GM12878 (cell line): ENCODE measurements around the gene FOXO3. TPM values are rescaled to one million over a fixed set of nuclear protein-coding genes. Genes with fewer than 3 reads are reported as not detected.

Source experiments
- ATAC-seq: fragments of 200-7000 bp; cut with Tn5 transposase; 3 replicates; pipeline ENCODE4 v1.9.1; 2020; ENCODE audit warnings: mild to moderate bottlenecking, moderate library complexity
- BruUV-seq: library from RNA; stranded (reverse); fragments of 400-500 nt; replicated peaks from 2 replicates; lab custom pipeline; 2021; lab: Mats Ljungman, UMichigan
- CTCF ChIA-PET: fragments of 300-600 bp; sonication (Branson Sonifier 250); formaldehyde crosslinking; extraction: SDS; loops from one replicate; lab custom pipeline; 2021; ENCODE audit warnings: inconsistent platforms; lab: Yijun Ruan, JAX
- POLR2A ChIA-PET: fragments of 350-600 bp; formaldehyde crosslinking; extraction: SDS; loops from one replicate; lab custom pipeline; 2021; ENCODE audit warnings: inconsistent platforms; lab: Charles Lee
- RAD21 ChIA-PET: fragments of 300-600 bp; sonication (Branson Sonifier 250); formaldehyde crosslinking; loops from one replicate; lab custom pipeline; 2023; ENCODE audit warnings: antibody characterized with exemption; ENCODE audit not compliant: unreplicated experiment; lab: Charles Lee
- SMC1A ChIA-PET: fragments of 300-600 bp; sonication (Branson Sonifier 250); formaldehyde crosslinking; loops from one replicate; lab custom pipeline; 2023; ENCODE audit not compliant: unreplicated experiment, uncharacterized antibody; lab: Charles Lee
- DNase-seq: peaks from one replicate; pipeline ENCODE4 v3.0.0-alpha.2; 2011; ENCODE audit warnings: low read depth, low spot score
- FAIRE-seq: peaks from 3 replicates; lab custom pipeline; 2011; peaks lifted over from hg19 to GRCh38; lab: Jason Lieb, UNC
- H2AFZ ChIP-seq: 2 replicates; pipeline ENCODE4 v1.6.0; 2011; ENCODE audit warnings: low read depth, low read length, control low read depth; ENCODE audit not compliant: control insufficient read depth
- H3K27ac ChIP-seq: 2 replicates; pipeline ENCODE4 v1.5.1; 2011; ENCODE audit warnings: control low read depth; ENCODE audit not compliant: control insufficient read depth, insufficient read depth
- H3K27me3 ChIP-seq, 2 experiments: replicated peaks in 1 of 2; 2 replicates each; pipeline versions ENCODE4 v1.6.0 to v1.6.1; 2011; ENCODE audit warnings: low read length in 1 of 2; ENCODE audit not compliant: control insufficient read depth in 2 of 2, insufficient read depth in 2 of 2
- H3K36me3 ChIP-seq, 2 experiments: 2 replicates each; pipeline ENCODE4 v1.5.1; 2011; ENCODE audit warnings: low read length in 1 of 2; ENCODE audit not compliant: control insufficient read depth in 2 of 2, insufficient read depth in 2 of 2
- H3K4me1 ChIP-seq: 2 replicates; pipeline ENCODE4 v1.6.1; 2011; ENCODE audit warnings: mild to moderate bottlenecking, low read length, moderate library complexity, mixed read lengths; ENCODE audit not compliant: control insufficient read depth, insufficient read depth
- H3K4me2 ChIP-seq: 2 replicates; pipeline ENCODE4 v1.6.0; 2011; ENCODE audit warnings: control low read depth; ENCODE audit not compliant: control insufficient read depth, insufficient read depth
- H3K4me3 ChIP-seq: fragments of 200-600 bp; sonication (generic); 2 replicates; pipeline ENCODE4 v1.5.1; 2016
- H3K79me2 ChIP-seq: 2 replicates; pipeline ENCODE4 v1.6.0; 2011; ENCODE audit warnings: low read length; ENCODE audit not compliant: control insufficient read depth, insufficient read depth
- H3K9ac ChIP-seq: 2 replicates; pipeline ENCODE4 v1.8.0; 2011; ENCODE audit warnings: low read length, control low read depth, mixed read lengths; ENCODE audit not compliant: control insufficient read depth, insufficient read depth
- H3K9me3 ChIP-seq: replicated peaks from 3 replicates; pipeline ENCODE4 v1.5.1; 2011; ENCODE audit warnings: mild to moderate bottlenecking, low read length; ENCODE audit not compliant: control insufficient read depth, insufficient read depth
- H4K20me1 ChIP-seq: 2 replicates; pipeline ENCODE4 v1.6.0; 2011; ENCODE audit not compliant: control insufficient read depth, insufficient read depth
- CHD1 ChIP-seq: IDR thresholded peaks from 2 replicates; pipeline ENCODE4 v1.6.1; 2012; ENCODE audit warnings: low read depth, low read length, improper control_type of control experiment
- CHD4 ChIP-seq: fragments of 200-600 bp; sonication (generic); IDR thresholded peaks from 2 replicates; pipeline ENCODE4 v1.6.1; 2016; ENCODE audit warnings: mild to moderate bottlenecking
- DPF2 ChIP-seq: fragments of 450-650 bp; IDR thresholded peaks from 2 replicates; pipeline ENCODE4 v1.6.1; 2017; ENCODE audit warnings: mild to moderate bottlenecking
- FOXK2 ChIP-seq: fragments of 450-650 bp; IDR thresholded peaks from 2 replicates; pipeline ENCODE4 v1.6.1; 2017; ENCODE audit warnings: mild to moderate bottlenecking, moderate library complexity
- IRF4 ChIP-seq: IDR thresholded peaks from 2 replicates; pipeline ENCODE4 v1.6.1; 2011; ENCODE audit warnings: low read depth, low read length
- NR2C2 ChIP-seq: IDR thresholded peaks from 2 replicates; pipeline ENCODE4 v1.6.1; 2011; ENCODE audit warnings: borderline replicate concordance, low read depth; ENCODE audit not compliant: control insufficient read depth, insufficient read length
- RAD21 ChIP-seq: IDR thresholded peaks from 2 replicates; pipeline ENCODE4 v1.6.1; 2011; ENCODE audit warnings: mild to moderate bottlenecking, low read depth, low read length, moderate library complexity; ENCODE audit not compliant: insufficient read depth
- SREBF2 ChIP-seq: IDR thresholded peaks from 2 replicates; pipeline ENCODE4 v1.6.1; 2012; ENCODE audit warnings: mild to moderate bottlenecking, low read length
- TBL1XR1 ChIP-seq: IDR thresholded peaks from 2 replicates; pipeline ENCODE4 v1.6.1; 2012; ENCODE audit warnings: low read depth, low read length, improper control_type of control experiment
- TCF3 ChIP-seq: IDR thresholded peaks from 2 replicates; pipeline ENCODE4 v1.6.1; 2012; ENCODE audit warnings: low read depth, mild to moderate bottlenecking, low read length, borderline replicate concordance; ENCODE audit not compliant: insufficient read depth
- YBX1 ChIP-seq: fragments of 450-650 bp; IDR thresholded peaks from 2 replicates; pipeline ENCODE4 v1.6.1; 2016; ENCODE audit warnings: antibody characterized with exemption
- WGBS: methylation state at CpG from one replicate; pipeline ENCODE4 v1.1.6; 2016; ENCODE audit warnings: low lambda C conversion rate; ENCODE audit not compliant: insufficient replicate concordance, insufficient coverage; ENCODE audit errors: missing lambda C conversion rate; 5-methylcytosine and 5-hydroxymethylcytosine counted together
- in situ Hi-C: fragments of 300-500 bp; cut with MboI; formaldehyde crosslinking; loops from 9 replicates; pipeline ENCODE4 v1.14.3; 2018; ENCODE audit warnings: mixed read lengths
- intact Hi-C: fragments of 100-400 bp; cut with micrococcal nuclease; formaldehyde crosslinking; loops from one replicate; pipeline ENCODE4 v1.14.2; 2022; ENCODE audit not compliant: unreplicated experiment
- polyA plus RNA-seq, 11 experiments: library from polyadenylated mRNA; depleted of rRNA in 4 of 11; unstranded in 6 of 11; stranded (reverse) in 5 of 11; fragments of >200 nt; fragmentation: Nextera tagmentation in 4 of 11; fragmentation: Illumina TruSeq in 1 of 11; extraction: Ambion mirVana in 4 of 11; extraction: Trizol in 1 of 11; gene quantifications; 1 replicate in 1 of 11; 2 replicates in 10 of 11; pipeline versions ENCODE4 v1.2.1 to v1.2.3, GENCODE V29; 2011 to 2016; ENCODE audit warnings: inconsistent platforms in 2 of 11, missing spikeins in 2 of 11, low read depth in 1 of 11
- total RNA-seq, 4 experiments: library from RNA; depleted of rRNA in 3 of 4; stranded (reverse); fragments of >200 nt in 3 of 4; fragmentation: Illumina TruSeq in 1 of 4; extraction: Trizol in 1 of 4; gene quantifications; 2 replicates each; pipeline versions ENCODE4 v1.2.1 to v1.2.3, GENCODE V29; 2013 to 2021
- TF ChIP-seq, protein P1 (sequence below): fragments of 450-650 bp; IDR thresholded peaks from 2 replicates; pipeline ENCODE4 v1.6.1; 2018; ENCODE audit warnings: borderline replicate concordance, mild to moderate bottlenecking; ENCODE audit not compliant: partially characterized antibody
- TF ChIP-seq, protein P2 (sequence below): fragments of 450-650 bp; IDR thresholded peaks from 2 replicates; pipeline ENCODE4 v1.6.1; 2017; ENCODE audit warnings: borderline replicate concordance
- TF ChIP-seq, protein P3 (sequence below): fragments of 450-650 bp; IDR thresholded peaks from 2 replicates; pipeline ENCODE4 v1.6.1; 2017; ENCODE audit warnings: low read depth, mild to moderate bottlenecking, moderate library complexity
- TF ChIP-seq, protein P4 (sequence below): fragments of 450-650 bp; formaldehyde crosslinking; IDR thresholded peaks from 2 replicates; pipeline ENCODE4 v1.4.0; 2020; ENCODE audit warnings: mild to moderate bottlenecking, moderate library complexity

Gene FOXO3
- total and polyA plus RNA-seq, 10 of the 15 experiments (the other 5 are each of a cell fraction or from before 2014, with no cell fraction given), result 0.82 to 4.5 (median 1.7) TPM

DNA sequence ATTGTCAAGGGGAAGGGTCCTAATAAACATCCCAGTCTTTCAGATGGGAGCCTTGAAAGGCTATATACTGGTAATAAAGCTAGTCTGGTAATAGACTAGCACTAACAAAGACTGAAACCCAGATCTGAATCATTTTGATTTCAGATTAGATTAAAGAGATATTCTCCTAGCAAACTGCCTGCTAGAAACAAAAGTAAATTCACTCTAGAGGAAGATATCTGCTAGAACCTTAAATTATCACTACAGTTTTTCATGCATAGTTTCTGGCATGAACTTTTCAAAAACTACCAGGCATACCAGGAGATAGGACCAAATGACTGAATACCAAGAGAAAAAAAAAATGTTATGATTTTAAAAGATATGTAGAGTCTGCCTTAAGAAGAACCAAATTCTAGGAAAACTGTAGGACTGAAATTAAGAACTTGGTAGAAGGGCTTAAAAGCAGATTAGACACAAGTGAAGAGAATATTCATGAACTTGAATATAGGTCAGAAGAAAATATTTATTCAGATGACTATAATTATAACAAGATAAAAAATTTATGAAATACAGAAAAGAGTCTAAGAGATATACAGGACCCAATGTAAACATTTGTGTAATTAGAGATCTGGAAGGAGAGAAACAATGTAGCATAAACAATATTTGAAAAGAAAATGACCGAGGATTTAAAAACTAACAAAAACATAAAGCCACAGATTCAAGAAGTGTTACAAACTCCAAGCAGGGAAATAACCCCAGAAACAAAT lies 141.6 kb downstream of the FOXO3 start (continued):
- TF ChIP-seq, protein P1, sequence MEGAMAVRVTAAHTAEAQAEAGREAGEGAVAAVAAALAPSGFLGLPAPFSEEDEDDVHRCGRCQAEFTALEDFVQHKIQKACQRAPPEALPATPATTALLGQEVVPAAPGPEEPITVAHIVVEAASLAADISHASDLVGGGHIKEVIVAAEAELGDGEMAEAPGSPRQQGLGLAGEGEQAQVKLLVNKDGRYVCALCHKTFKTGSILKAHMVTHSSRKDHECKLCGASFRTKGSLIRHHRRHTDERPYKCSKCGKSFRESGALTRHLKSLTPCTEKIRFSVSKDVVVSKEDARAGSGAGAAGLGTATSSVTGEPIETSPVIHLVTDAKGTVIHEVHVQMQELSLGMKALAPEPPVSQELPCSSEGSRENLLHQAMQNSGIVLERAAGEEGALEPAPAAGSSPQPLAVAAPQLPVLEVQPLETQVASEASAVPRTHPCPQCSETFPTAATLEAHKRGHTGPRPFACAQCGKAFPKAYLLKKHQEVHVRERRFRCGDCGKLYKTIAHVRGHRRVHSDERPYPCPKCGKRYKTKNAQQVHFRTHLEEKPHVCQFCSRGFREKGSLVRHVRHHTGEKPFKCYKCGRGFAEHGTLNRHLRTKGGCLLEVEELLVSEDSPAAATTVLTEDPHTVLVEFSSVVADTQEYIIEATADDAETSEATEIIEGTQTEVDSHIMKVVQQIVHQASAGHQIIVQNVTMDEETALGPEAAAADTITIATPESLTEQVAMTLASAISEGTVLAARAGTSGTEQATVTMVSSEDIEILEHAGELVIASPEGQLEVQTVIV, result no peak
- TF ChIP-seq SREBF2 (no peak), CHD4 (no peak), FOXK2 (no peak), TCF3 (no peak), RAD21 (no peak)

DNA sequence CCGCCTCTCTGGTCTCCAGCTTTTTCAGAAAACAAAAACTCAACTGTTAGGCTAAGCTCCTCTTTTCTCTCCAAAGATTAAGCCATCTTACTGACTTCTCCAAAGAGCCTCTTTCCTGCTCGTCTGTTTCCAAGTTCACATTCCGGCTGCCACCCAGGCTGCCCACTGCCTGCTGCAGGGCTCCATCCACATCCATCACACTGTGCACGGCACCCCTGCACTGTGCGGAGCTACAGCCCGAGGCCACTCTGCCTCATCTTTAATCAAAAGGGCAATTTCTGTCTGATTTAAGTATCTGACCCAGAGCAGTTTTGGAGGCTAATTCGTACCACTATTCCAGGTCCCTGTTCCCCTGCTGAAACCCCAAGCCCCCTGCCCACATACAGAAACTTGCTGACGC lies 145.9 kb downstream of the FOXO3 start:
- no peak overlapping the region for H3K9ac ChIP-seq
- POLR2A ChIA-PET, result no interaction called here
- RAD21 ChIA-PET, result no interaction called here
- no peaks in the 10 kb centered on the region for H3K4me1 ChIP-seq
- FAIRE-seq, result no peak
- no peaks in the 10 kb centered on the region for H3K79me2 ChIP-seq
- no peak overlapping the region for H3K4me3 ChIP-seq
- no peak overlapping the region for H3K4me2 ChIP-seq
- BruUV-seq, result no TSS peak
- intact Hi-C loops, result no loop called here
- H3K36me3 ChIP-seq, result no peaks in the 10 kb centered on the region
- no peak for DNase-seq
- peaks cover 6% of the 10 kb centered on the region for H3K9me3 ChIP-seq
- SMC1A ChIA-PET, result no interaction called here
- no peaks in the 10 kb centered on the region for H4K20me1 ChIP-seq
- in situ Hi-C loops, result no loop called here
- H2AFZ ChIP-seq, result no peak overlapping the region
- 55% methylated on average over 8 of the region's 8 CpGs for WGBS
- ATAC-seq, result no peak
- CTCF ChIA-PET, result no interaction called here
- no peak overlapping the region for H3K27ac ChIP-seq
- H3K27me3 ChIP-seq, result peaks cover 0 to 2% of the 10 kb centered on the region in 2 experiments; a peak in 2 of 4 replicates
- TF ChIP-seq, protein P2, sequence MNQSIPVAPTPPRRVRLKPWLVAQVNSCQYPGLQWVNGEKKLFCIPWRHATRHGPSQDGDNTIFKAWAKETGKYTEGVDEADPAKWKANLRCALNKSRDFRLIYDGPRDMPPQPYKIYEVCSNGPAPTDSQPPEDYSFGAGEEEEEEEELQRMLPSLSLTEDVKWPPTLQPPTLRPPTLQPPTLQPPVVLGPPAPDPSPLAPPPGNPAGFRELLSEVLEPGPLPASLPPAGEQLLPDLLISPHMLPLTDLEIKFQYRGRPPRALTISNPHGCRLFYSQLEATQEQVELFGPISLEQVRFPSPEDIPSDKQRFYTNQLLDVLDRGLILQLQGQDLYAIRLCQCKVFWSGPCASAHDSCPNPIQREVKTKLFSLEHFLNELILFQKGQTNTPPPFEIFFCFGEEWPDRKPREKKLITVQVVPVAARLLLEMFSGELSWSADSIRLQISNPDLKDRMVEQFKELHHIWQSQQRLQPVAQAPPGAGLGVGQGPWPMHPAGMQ, result no peak
- TF ChIP-seq NR2C2 (no peak), DPF2 (no peak), FOXK2 (no peak), YBX1 (no peak), TBL1XR1 (no peak), CHD1 (no peak), IRF4 (no peak)
- TF ChIP-seq, protein P3, sequence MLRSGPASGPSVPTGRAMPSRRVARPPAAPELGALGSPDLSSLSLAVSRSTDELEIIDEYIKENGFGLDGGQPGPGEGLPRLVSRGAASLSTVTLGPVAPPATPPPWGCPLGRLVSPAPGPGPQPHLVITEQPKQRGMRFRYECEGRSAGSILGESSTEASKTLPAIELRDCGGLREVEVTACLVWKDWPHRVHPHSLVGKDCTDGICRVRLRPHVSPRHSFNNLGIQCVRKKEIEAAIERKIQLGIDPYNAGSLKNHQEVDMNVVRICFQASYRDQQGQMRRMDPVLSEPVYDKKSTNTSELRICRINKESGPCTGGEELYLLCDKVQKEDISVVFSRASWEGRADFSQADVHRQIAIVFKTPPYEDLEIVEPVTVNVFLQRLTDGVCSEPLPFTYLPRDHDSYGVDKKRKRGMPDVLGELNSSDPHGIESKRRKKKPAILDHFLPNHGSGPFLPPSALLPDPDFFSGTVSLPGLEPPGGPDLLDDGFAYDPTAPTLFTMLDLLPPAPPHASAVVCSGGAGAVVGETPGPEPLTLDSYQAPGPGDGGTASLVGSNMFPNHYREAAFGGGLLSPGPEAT, result no peak
- TF ChIP-seq, protein P4, sequence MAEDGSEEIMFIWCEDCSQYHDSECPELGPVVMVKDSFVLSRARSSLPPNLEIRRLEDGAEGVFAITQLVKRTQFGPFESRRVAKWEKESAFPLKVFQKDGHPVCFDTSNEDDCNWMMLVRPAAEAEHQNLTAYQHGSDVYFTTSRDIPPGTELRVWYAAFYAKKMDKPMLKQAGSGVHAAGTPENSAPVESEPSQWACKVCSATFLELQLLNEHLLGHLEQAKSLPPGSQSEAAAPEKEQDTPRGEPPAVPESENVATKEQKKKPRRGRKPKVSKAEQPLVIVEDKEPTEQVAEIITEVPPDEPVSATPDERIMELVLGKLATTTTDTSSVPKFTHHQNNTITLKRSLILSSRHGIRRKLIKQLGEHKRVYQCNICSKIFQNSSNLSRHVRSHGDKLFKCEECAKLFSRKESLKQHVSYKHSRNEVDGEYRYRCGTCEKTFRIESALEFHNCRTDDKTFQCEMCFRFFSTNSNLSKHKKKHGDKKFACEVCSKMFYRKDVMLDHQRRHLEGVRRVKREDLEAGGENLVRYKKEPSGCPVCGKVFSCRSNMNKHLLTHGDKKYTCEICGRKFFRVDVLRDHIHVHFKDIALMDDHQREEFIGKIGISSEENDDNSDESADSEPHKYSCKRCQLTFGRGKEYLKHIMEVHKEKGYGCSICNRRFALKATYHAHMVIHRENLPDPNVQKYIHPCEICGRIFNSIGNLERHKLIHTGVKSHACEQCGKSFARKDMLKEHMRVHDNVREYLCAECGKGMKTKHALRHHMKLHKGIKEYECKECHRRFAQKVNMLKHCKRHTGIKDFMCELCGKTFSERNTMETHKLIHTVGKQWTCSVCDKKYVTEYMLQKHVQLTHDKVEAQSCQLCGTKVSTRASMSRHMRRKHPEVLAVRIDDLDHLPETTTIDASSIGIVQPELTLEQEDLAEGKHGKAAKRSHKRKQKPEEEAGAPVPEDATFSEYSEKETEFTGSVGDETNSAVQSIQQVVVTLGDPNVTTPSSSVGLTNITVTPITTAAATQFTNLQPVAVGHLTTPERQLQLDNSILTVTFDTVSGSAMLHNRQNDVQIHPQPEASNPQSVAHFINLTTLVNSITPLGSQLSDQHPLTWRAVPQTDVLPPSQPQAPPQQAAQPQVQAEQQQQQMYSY, result no peak
